Spleen (tissue), 7 donors: ENCODE results near the gene SYDE1.

Experiments
- POLR2AphosphoS5 ChIP-seq, 3 donors: sonication (generic); formaldehyde crosslinking; IDR thresholded peaks; one replicate each; pipeline ENCODE4 v1.5.1; 2017; ENCODE audit warnings: antibody characterized with exemption in 3 of 3
- TF ChIP-seq, protein P1 (sequence below), 11 experiments: fragments of 200-600 bp in 7 of 11; fragments of 450-650 bp in 4 of 11; sonication (generic) in 4 of 11; IDR thresholded peaks in 8 of 11; conservative IDR thresholded peaks in 3 of 11; 1 replicate in 7 of 11; 2 replicates in 4 of 11; pipeline versions ENCODE4 v1.4.0 to v1.8.0; 2016 to 2021; ENCODE audit warnings: antibody characterized with exemption in 11 of 11, inconsistent platforms in 4 of 11, mild to moderate bottlenecking in 1 of 11
- donor health status: DM: no; HTN: no; CAD: no; lungs with moderate emphysema.
- donor health status: DM: no; HTN: no; CAD: no.
- donor health status: DM: no; HTN: no; CAD: no.

- TF ChIP-seq POLR2AphosphoS5 (IDR thresholded peaks at IDR 0.05): no peak
- TF ChIP-seq, protein P1, sequence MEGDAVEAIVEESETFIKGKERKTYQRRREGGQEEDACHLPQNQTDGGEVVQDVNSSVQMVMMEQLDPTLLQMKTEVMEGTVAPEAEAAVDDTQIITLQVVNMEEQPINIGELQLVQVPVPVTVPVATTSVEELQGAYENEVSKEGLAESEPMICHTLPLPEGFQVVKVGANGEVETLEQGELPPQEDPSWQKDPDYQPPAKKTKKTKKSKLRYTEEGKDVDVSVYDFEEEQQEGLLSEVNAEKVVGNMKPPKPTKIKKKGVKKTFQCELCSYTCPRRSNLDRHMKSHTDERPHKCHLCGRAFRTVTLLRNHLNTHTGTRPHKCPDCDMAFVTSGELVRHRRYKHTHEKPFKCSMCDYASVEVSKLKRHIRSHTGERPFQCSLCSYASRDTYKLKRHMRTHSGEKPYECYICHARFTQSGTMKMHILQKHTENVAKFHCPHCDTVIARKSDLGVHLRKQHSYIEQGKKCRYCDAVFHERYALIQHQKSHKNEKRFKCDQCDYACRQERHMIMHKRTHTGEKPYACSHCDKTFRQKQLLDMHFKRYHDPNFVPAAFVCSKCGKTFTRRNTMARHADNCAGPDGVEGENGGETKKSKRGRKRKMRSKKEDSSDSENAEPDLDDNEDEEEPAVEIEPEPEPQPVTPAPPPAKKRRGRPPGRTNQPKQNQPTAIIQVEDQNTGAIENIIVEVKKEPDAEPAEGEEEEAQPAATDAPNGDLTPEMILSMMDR (IDR thresholded peaks at IDR 0.05 in 8 of 11, conservative IDR thresholded peaks at IDR 0.05 in 3 of 11): no peak
These were observed 1.1 kb downstream of the SYDE1 start for GRCh38 chr19:15108145-15108844.
